SK-N-SH (cell line): ENCODE measurements around the gene TMTC2.

ENCODE experiments used
- EZH2phosphoT487 ChIP-seq: fragments of 200-600 bp; sonication (generic); IDR thresholded peaks from 2 replicates; pipeline ENCODE4 v1.6.1; 2017; ENCODE audit warnings: low read depth, mixed run types, mild to moderate bottlenecking, antibody characterized with exemption, moderate library complexity, borderline replicate concordance
- FOXJ3 ChIP-seq: sonication (generic); formaldehyde crosslinking; IDR thresholded peaks from 2 replicates; pipeline ENCODE4 v1.5.1; 2020; ENCODE audit warnings: mild to moderate bottlenecking, missing genetic modification reagents
- GABPA ChIP-seq: IDR thresholded peaks from 2 replicates; pipeline ENCODE4 v1.4.0; 2012; ENCODE audit warnings: low read depth, mild to moderate bottlenecking
- MXI1 ChIP-seq: IDR thresholded peaks from 2 replicates; pipeline ENCODE4 v1.6.1; 2012; ENCODE audit warnings: mild to moderate bottlenecking, low read depth, low read length, improper control_type of control experiment
- POLR2AphosphoS5 ChIP-seq: IDR thresholded peaks from 2 replicates; pipeline ENCODE4 v1.6.1; 2012; ENCODE audit warnings: low read depth, low read length
- RCOR1 ChIP-seq: fragments of 150-350 bp; IDR thresholded peaks from 2 replicates; pipeline ENCODE4 v1.6.1; 2017; ENCODE audit warnings: antibody characterized with exemption, low read length
- SIN3A ChIP-seq: IDR thresholded peaks from 2 replicates; pipeline ENCODE4 v1.6.1; 2012; ENCODE audit warnings: low read depth, mild to moderate bottlenecking, low read length, moderate library complexity, borderline replicate concordance
- SMC3 ChIP-seq: IDR thresholded peaks from 2 replicates; pipeline ENCODE4 v1.6.1; 2012; ENCODE audit warnings: low read depth, low read length, improper control_type of control experiment
- TEAD4 ChIP-seq: IDR thresholded peaks from 2 replicates; pipeline ENCODE4 v1.4.0; 2012; ENCODE audit warnings: mild to moderate bottlenecking, borderline replicate concordance; ENCODE audit not compliant: insufficient read depth
- TF ChIP-seq, protein P1 (sequence below): IDR thresholded peaks from 2 replicates; pipeline ENCODE4 v1.4.0; 2012; ENCODE audit warnings: low read depth
- TF ChIP-seq, protein P2 (sequence below): IDR thresholded peaks from 2 replicates; pipeline ENCODE4; 2012
- TF ChIP-seq, protein P3 (sequence below): fragments of 200-600 bp; sonication (generic); IDR thresholded peaks from 2 replicates; pipeline ENCODE4 v1.6.1; 2017; ENCODE audit warnings: antibody characterized with exemption, mild to moderate bottlenecking, moderate library complexity
- TF ChIP-seq, protein P4 (sequence below): fragments of 150-350 bp; IDR thresholded peaks from 2 replicates; pipeline ENCODE4 v1.6.1; 2017; ENCODE audit warnings: antibody characterized with exemption, low read length, low read depth, borderline replicate concordance
- TF ChIP-seq, protein P5 (sequence below): IDR thresholded peaks from 2 replicates; pipeline ENCODE4 v1.6.1; 2012; ENCODE audit warnings: mild to moderate bottlenecking, low read depth, low read length, moderate library complexity

DNA sequence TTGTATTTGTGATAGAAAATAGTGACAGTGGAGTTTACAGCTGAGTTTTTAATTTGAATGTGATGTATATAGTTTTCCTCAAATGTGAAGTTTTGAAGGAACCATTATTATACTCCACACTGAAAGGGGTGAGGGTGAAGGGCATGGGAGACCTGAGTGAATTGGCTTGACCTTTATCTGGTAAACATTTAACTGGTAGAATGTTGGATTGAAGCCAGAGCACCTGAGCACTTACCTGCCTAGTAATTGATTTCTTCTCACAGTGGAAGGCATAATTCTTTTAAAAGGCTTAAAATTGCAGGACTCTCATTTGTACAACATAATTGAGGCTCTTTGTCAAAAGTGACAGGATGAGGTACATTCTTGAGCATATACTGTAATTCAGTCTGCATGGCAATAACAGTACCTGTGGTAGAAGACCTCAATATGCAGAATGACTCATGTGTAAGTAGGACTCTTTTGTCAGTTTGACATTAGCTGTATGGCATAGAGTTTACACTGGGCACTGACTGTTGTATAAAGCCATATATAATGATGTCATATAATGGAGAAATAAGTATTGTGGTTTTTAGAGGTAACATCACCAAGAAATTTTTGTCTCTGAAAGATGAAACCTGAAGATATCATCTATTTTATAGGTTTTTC lies 309.6 kb downstream of the TMTC2 start:
- TF ChIP-seq MXI1 (no peak), TEAD4 (no peak), POLR2AphosphoS5 (no peak), SMC3 (no peak), SIN3A (no peak), EZH2phosphoT487 (no peak), RCOR1 (no peak), FOXJ3 (CRISPR knock-in tag) (no peak), GABPA (no peak)
- TF ChIP-seq, protein P1, sequence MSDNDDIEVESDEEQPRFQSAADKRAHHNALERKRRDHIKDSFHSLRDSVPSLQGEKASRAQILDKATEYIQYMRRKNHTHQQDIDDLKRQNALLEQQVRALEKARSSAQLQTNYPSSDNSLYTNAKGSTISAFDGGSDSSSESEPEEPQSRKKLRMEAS: no peak
- TF ChIP-seq, protein P2, sequence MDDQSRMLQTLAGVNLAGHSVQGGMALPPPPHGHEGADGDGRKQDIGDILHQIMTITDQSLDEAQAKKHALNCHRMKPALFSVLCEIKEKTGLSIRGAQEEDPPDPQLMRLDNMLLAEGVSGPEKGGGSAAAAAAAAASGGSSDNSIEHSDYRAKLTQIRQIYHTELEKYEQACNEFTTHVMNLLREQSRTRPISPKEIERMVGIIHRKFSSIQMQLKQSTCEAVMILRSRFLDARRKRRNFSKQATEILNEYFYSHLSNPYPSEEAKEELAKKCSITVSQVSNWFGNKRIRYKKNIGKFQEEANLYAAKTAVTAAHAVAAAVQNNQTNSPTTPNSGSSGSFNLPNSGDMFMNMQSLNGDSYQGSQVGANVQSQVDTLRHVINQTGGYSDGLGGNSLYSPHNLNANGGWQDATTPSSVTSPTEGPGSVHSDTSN: peak; percentile 32; the same call in 1 of the 2 replicates
- TF ChIP-seq, protein P3, sequence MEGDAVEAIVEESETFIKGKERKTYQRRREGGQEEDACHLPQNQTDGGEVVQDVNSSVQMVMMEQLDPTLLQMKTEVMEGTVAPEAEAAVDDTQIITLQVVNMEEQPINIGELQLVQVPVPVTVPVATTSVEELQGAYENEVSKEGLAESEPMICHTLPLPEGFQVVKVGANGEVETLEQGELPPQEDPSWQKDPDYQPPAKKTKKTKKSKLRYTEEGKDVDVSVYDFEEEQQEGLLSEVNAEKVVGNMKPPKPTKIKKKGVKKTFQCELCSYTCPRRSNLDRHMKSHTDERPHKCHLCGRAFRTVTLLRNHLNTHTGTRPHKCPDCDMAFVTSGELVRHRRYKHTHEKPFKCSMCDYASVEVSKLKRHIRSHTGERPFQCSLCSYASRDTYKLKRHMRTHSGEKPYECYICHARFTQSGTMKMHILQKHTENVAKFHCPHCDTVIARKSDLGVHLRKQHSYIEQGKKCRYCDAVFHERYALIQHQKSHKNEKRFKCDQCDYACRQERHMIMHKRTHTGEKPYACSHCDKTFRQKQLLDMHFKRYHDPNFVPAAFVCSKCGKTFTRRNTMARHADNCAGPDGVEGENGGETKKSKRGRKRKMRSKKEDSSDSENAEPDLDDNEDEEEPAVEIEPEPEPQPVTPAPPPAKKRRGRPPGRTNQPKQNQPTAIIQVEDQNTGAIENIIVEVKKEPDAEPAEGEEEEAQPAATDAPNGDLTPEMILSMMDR: no peak
- TF ChIP-seq, protein P4, sequence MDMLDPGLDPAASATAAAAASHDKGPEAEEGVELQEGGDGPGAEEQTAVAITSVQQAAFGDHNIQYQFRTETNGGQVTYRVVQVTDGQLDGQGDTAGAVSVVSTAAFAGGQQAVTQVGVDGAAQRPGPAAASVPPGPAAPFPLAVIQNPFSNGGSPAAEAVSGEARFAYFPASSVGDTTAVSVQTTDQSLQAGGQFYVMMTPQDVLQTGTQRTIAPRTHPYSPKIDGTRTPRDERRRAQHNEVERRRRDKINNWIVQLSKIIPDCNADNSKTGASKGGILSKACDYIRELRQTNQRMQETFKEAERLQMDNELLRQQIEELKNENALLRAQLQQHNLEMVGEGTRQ: no peak
- TF ChIP-seq, protein P5, sequence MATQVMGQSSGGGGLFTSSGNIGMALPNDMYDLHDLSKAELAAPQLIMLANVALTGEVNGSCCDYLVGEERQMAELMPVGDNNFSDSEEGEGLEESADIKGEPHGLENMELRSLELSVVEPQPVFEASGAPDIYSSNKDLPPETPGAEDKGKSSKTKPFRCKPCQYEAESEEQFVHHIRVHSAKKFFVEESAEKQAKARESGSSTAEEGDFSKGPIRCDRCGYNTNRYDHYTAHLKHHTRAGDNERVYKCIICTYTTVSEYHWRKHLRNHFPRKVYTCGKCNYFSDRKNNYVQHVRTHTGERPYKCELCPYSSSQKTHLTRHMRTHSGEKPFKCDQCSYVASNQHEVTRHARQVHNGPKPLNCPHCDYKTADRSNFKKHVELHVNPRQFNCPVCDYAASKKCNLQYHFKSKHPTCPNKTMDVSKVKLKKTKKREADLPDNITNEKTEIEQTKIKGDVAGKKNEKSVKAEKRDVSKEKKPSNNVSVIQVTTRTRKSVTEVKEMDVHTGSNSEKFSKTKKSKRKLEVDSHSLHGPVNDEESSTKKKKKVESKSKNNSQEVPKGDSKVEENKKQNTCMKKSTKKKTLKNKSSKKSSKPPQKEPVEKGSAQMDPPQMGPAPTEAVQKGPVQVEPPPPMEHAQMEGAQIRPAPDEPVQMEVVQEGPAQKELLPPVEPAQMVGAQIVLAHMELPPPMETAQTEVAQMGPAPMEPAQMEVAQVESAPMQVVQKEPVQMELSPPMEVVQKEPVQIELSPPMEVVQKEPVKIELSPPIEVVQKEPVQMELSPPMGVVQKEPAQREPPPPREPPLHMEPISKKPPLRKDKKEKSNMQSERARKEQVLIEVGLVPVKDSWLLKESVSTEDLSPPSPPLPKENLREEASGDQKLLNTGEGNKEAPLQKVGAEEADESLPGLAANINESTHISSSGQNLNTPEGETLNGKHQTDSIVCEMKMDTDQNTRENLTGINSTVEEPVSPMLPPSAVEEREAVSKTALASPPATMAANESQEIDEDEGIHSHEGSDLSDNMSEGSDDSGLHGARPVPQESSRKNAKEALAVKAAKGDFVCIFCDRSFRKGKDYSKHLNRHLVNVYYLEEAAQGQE: no peak
